HFF-Myc (cell line): ENCODE measurements around the gene C15orf39.
"Not testable (repeated sequence)": the region's sequence is repeated elsewhere in the genome, so short reads cannot be mapped to it uniquely, and the experiment has no call there.

ENCODE experiments used
- DNase-seq: peaks from one replicate; pipeline ENCODE4 v3.0.0-alpha.2; 2011; ENCODE audit warnings: low read depth; ENCODE audit errors: extremely low read depth
- H3K4me3 ChIP-seq: replicated peaks from 2 replicates; pipeline ENCODE4 v1.5.1; 2011; ENCODE audit warnings: low read depth, mild to moderate bottlenecking, control low read depth, low read length
- CTCF ChIP-seq: IDR thresholded peaks from 2 replicates; pipeline ENCODE4 v1.5.1; 2012; ENCODE audit warnings: mild to moderate bottlenecking, low read depth, low read length, control low read depth; ENCODE audit errors: missing control alignments

Gene C15orf39

GRCh38 chr15:75249726-75250125 is 48.0 kb downstream of the C15orf39 start:
- no peak for TF ChIP-seq CTCF
- DNase-seq = no peak
- H3K4me3 ChIP-seq = no peak overlapping the region

- not testable (repeated sequence) for H3K4me3 ChIP-seq, DNase-seq
Measured at GRCh38 chr15:75251343-75251742, 49.7 kb downstream of the C15orf39 start.

- not testable (repeated sequence) for DNase-seq, H3K4me3 ChIP-seq
Measured at GRCh38 chr15:75252285-75252684, 50.6 kb downstream of the C15orf39 start.

- not testable (repeated sequence) for H3K4me3 ChIP-seq, DNase-seq
Measured at GRCh38 chr15:75258034-75258433, 56.4 kb downstream of the C15orf39 start, which contains the start of gene GOLGA6C. TSS of gene GOLGA6C (plus strand) at chr15:75258334. CDS start at chr15:75258599, 265 bp downstream.

- H3K4me3 ChIP-seq, DNase-seq: not testable (repeated sequence)
Measured at GRCh38 chr15:75258620-75259343, 57.1 kb downstream of the C15orf39 start.

- H3K4me3 ChIP-seq, DNase-seq: not testable (repeated sequence)
Measured at GRCh38 chr15:75259873-75260272, 58.2 kb downstream of the C15orf39 start.
